Karpas-422 (cell line): ENCODE results near the gene MACROD2. TPM values are rescaled to one million over a fixed set of nuclear protein-coding genes. Genes with fewer than 3 reads are reported as not detected.

Source experiments
- DNase-seq: peaks from one replicate; pipeline ENCODE4 v3.0.0-alpha.2; 2015
- H2AFZ ChIP-seq: fragments of 200-600 bp; sonication (generic); 2 replicates; pipeline ENCODE4 v1.6.1; 2014; ENCODE audit warnings: antibody characterized with exemption, low read length, mixed read lengths
- H3K27ac ChIP-seq: fragments of 200-600 bp; sonication (generic); 2 replicates; pipeline ENCODE4 v1.5.1; 2014; ENCODE audit warnings: mild to moderate bottlenecking, low read length, moderate library complexity
- H3K27me3 ChIP-seq: fragments of 200-600 bp; sonication (generic); 2 replicates; pipeline ENCODE4 v1.6.1; 2014; ENCODE audit warnings: low read length, mixed read lengths
- H3K36me3 ChIP-seq: fragments of 200-600 bp; sonication (generic); 2 replicates; pipeline ENCODE4 v1.6.1; 2014; ENCODE audit warnings: low read length, mixed read lengths; ENCODE audit not compliant: insufficient read depth
- H3K4me1 ChIP-seq: fragments of 200-600 bp; sonication (generic); 2 replicates; pipeline ENCODE4 v1.6.1; 2014; ENCODE audit warnings: mild to moderate bottlenecking, low read length, mixed read lengths
- H3K4me2 ChIP-seq: fragments of 200-600 bp; sonication (generic); 2 replicates; pipeline ENCODE4 v1.6.1; 2014; ENCODE audit warnings: low read length, low read depth, mild to moderate bottlenecking; ENCODE audit not compliant: poor library complexity, severe bottlenecking
- H3K4me3 ChIP-seq: fragments of 200-600 bp; sonication (generic); 2 replicates; pipeline ENCODE4 v1.5.1; 2014; ENCODE audit warnings: mild to moderate bottlenecking, antibody characterized with exemption, low read length, mixed read lengths
- H3K79me2 ChIP-seq: fragments of 200-600 bp; sonication (generic); 2 replicates; pipeline ENCODE4 v1.6.1; 2014; ENCODE audit warnings: mild to moderate bottlenecking, low read length, mixed read lengths
- H3K9ac ChIP-seq: fragments of 200-600 bp; sonication (generic); 2 replicates; pipeline ENCODE4 v1.6.0; 2014; ENCODE audit warnings: low read length
- H3K9me2 ChIP-seq: fragments of 200-600 bp; sonication (generic), shearing (Covaris generic); replicated peaks from 2 replicates; pipeline ENCODE4 v1.6.0; 2014; ENCODE audit warnings: mild to moderate bottlenecking, low read length, moderate library complexity; ENCODE audit not compliant: insufficient read depth
- H3K9me3 ChIP-seq: fragments of 300-700, 200-600 bp; sonication (generic); 2 replicates; pipeline ENCODE4 v1.6.1; 2014; ENCODE audit warnings: low read length, mixed read lengths
- H4K20me1 ChIP-seq: fragments of 200-600 bp; sonication (generic); 2 replicates; pipeline ENCODE4 v1.6.1; 2014; ENCODE audit warnings: mild to moderate bottlenecking, antibody characterized with exemption, low read length, low read depth; ENCODE audit not compliant: insufficient read depth
- total RNA-seq: library from RNA; depleted of rRNA; stranded (reverse); fragments of >200 nt; shearing (Covaris generic); gene quantifications from 2 replicates; pipeline ENCODE4 v1.2.3, GENCODE V29; 2014; ENCODE audit warnings: low replicate concordance

MACROD2 gene
- total RNA-seq, 1 experiment from 2014 or later, result 0.15 TPM

DNA sequence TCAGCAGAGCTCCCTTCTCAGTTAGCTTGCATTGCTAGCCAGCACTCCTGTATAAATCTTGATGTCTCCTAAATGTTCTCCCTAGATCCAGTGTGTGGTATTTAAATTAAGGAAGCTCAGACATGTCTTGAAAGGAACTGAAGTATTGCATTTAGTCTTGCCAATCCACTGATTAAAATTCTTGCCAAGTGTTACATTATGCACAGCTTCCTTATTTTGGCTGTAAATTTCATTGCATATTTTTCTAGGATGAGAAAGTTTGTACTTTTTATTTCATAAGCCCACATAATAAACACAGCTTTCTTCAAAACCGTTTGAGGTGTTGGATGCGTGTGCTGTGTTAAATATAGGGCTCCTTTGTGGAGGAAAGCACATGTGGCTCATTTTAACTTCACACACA is 671.9 kb downstream of the MACROD2 start:
- Histone ChIP-seq H3K79me2 (no peaks in the 10 kb centered on the region), H3K27ac (no peak overlapping the region), H3K9me3 (no peaks in the 10 kb centered on the region; the same call in 1 of the 2 replicates), H3K4me1 (no peaks in the 10 kb centered on the region), H3K4me3 (no peak overlapping the region), H2AFZ (no peak overlapping the region), H3K4me2 (no peak overlapping the region), H4K20me1 (no peaks in the 10 kb centered on the region), H3K27me3 (no peaks in the 10 kb centered on the region), H3K9ac (no peak overlapping the region), H3K36me3 (no peaks in the 10 kb centered on the region), H3K9me2 (0 out of 2 replicates have a peak, but pooled peaks cover 2% of the 10 kb centered on the region)
- no peak for DNase-seq

- Histone ChIP-seq H3K9ac (no peak overlapping the region), H2AFZ (no peak overlapping the region), H3K9me3 (no peaks in the 10 kb centered on the region; the same call in 1 of the 2 replicates), H3K4me1 (no peaks in the 10 kb centered on the region), H3K4me2 (no peak overlapping the region), H3K36me3 (no peaks in the 10 kb centered on the region), H3K79me2 (no peaks in the 10 kb centered on the region), H3K4me3 (no peak overlapping the region), H3K27ac (no peak overlapping the region), H4K20me1 (no peaks in the 10 kb centered on the region), H3K9me2 (0 out of 2 replicates have a peak, but pooled peaks cover 3% of the 10 kb centered on the region), H3K27me3 (no peaks in the 10 kb centered on the region)
- DNase-seq, result no peak
Measured at GRCh38 chr20:14672066-14672465, 676.8 kb downstream of the MACROD2 start.

DNA sequence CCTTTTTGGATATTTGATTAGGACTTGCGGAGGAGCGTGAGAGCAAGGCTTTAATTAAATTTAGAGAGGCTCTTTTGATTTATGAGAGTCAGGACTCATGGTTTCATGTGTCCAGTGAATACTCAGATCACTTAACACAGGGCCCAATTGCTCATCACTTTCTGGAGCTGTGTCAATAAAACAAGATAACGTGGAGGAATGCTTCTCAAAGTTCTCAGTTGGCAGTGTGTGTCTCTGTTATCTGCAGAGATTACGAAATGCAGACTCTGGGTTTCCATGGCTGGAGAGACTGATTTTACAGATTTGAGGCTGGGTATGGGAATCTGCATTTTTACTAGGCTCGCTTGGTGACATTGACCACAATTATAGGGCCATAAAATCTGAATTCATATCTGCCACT is 677.8 kb downstream of the MACROD2 start:
- H3K9me2 ChIP-seq, result 0 out of 2 replicates have a peak, but pooled peaks cover 3% of the 10 kb centered on the region
- H2AFZ ChIP-seq, result no peak overlapping the region
- no peak overlapping the region for H3K9ac ChIP-seq
- no peak overlapping the region for H3K4me3 ChIP-seq
- H3K27ac ChIP-seq, result no peak overlapping the region
- no peaks in the 10 kb centered on the region for H4K20me1 ChIP-seq
- H3K27me3 ChIP-seq, result no peaks in the 10 kb centered on the region
- no peak overlapping the region for H3K4me2 ChIP-seq
- no peak for DNase-seq
- no peaks in the 10 kb centered on the region for H3K79me2 ChIP-seq
- H3K4me1 ChIP-seq, result no peaks in the 10 kb centered on the region
- no peaks in the 10 kb centered on the region; the same call in 1 of the 2 replicates for H3K9me3 ChIP-seq
- no peaks in the 10 kb centered on the region for H3K36me3 ChIP-seq

GRCh38 chr20:14677455-14677854 is 682.1 kb downstream of the MACROD2 start:
- H4K20me1 ChIP-seq, result no peaks in the 10 kb centered on the region
- no peaks in the 10 kb centered on the region for H3K79me2 ChIP-seq
- no peak overlapping the region for H3K27ac ChIP-seq
- DNase-seq, result no peak
- no peak overlapping the region for H3K4me2 ChIP-seq
- no peaks in the 10 kb centered on the region for H3K9me2 ChIP-seq
- no peaks in the 10 kb centered on the region for H3K36me3 ChIP-seq
- no peak overlapping the region for H3K4me3 ChIP-seq
- H3K4me1 ChIP-seq, result no peaks in the 10 kb centered on the region
- no peaks in the 10 kb centered on the region for H3K9me3 ChIP-seq
- H3K27me3 ChIP-seq, result no peaks in the 10 kb centered on the region
- no peak overlapping the region for H2AFZ ChIP-seq
- no peak overlapping the region for H3K9ac ChIP-seq

DNA sequence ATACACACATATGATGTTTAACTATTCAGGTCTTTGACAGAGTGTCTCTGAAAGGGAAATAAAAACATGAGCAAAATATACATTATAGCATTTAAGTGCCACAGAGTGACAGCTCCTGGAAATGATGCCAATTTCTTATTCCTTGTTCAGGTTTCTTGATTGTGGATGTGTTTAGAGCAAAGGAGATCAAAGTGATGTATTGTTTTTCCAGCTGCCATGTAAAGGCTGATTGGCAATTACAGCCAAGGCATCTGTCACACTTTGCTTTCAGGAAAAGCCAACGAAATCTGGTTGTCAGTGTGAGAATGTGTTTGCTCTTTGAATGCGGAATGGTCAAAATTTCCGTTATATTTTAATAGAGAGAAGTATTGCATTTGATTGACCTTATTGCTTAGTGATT is 689.9 kb downstream of the MACROD2 start:
- Histone ChIP-seq H3K27ac (no peak overlapping the region), H3K4me3 (no peak overlapping the region), H3K9me2 (no peaks in the 10 kb centered on the region)

GRCh38 chr20:14687313-14687712 is 692.0 kb downstream of the MACROD2 start:
- H3K4me3 ChIP-seq, result no peak overlapping the region
- no peaks in the 10 kb centered on the region for H4K20me1 ChIP-seq

More for the DNA sequence above, 689.9 kb downstream of the MACROD2 start:
- Histone ChIP-seq H3K27me3 (no peaks in the 10 kb centered on the region), H3K79me2 (no peaks in the 10 kb centered on the region), H3K9ac (no peak overlapping the region), H3K36me3 (no peaks in the 10 kb centered on the region), H3K4me2 (no peak overlapping the region), H2AFZ (no peak overlapping the region), H3K4me1 (no peaks in the 10 kb centered on the region), H3K9me3 (no peaks in the 10 kb centered on the region), H4K20me1 (no peaks in the 10 kb centered on the region)
- DNase-seq, result no peak

DNA sequence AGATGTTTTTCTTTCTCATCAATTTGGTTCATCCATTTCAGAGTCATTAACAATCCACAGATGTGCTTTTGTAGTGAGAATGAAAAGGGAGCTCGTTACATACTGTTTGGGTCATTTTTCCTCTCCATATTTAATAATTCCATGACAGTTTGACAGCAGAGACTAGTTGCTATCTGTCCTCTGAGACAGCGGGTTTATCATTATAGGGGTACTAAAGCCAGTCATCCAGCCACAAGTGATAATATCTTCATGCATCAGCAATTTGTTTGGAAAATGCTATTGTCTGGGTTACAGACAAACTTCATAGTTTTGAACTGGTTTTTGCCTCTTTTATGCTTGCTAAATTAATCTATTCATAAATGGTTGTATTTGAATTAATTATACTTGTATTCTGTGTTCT is 692.7 kb downstream of the MACROD2 start:
- Histone ChIP-seq H3K9me2 (no peaks in the 10 kb centered on the region), H3K79me2 (no peaks in the 10 kb centered on the region), H4K20me1 (no peaks in the 10 kb centered on the region), H3K4me1 (no peaks in the 10 kb centered on the region), H3K27me3 (no peaks in the 10 kb centered on the region), H3K36me3 (no peaks in the 10 kb centered on the region), H3K27ac (no peak overlapping the region), H3K4me2 (no peak overlapping the region), H3K9me3 (no peaks in the 10 kb centered on the region), H2AFZ (no peak overlapping the region), H3K4me3 (no peak overlapping the region), H3K9ac (no peak overlapping the region)
- no peak for DNase-seq

More at GRCh38 chr20:14687313-14687712, 692.0 kb downstream of the MACROD2 start:
- Histone ChIP-seq H3K36me3 (no peaks in the 10 kb centered on the region), H3K4me2 (no peak overlapping the region), H3K4me1 (no peaks in the 10 kb centered on the region), H3K9ac (no peak overlapping the region), H3K9me2 (no peaks in the 10 kb centered on the region), H3K79me2 (no peaks in the 10 kb centered on the region), H3K9me3 (no peaks in the 10 kb centered on the region), H3K27ac (no peak overlapping the region), H2AFZ (no peak overlapping the region), H3K27me3 (no peaks in the 10 kb centered on the region)
- DNase-seq, result no peak

GRCh38 chr20:14691994-14692393 is 696.7 kb downstream of the MACROD2 start:
- H3K9me3 ChIP-seq, result no peaks in the 10 kb centered on the region
- H3K4me3 ChIP-seq, result no peak overlapping the region
- no peaks in the 10 kb centered on the region for H3K36me3 ChIP-seq
- no peaks in the 10 kb centered on the region for H3K9me2 ChIP-seq
- no peak for DNase-seq
- H3K79me2 ChIP-seq, result no peaks in the 10 kb centered on the region
- H3K27ac ChIP-seq, result no peak overlapping the region
- no peak overlapping the region for H2AFZ ChIP-seq
- no peak overlapping the region for H3K4me2 ChIP-seq
- no peaks in the 10 kb centered on the region for H3K27me3 ChIP-seq
- H3K4me1 ChIP-seq, result no peaks in the 10 kb centered on the region
- no peaks in the 10 kb centered on the region for H4K20me1 ChIP-seq
- H3K9ac ChIP-seq, result no peak overlapping the region

GRCh38 chr20:14696478-14696877 is 701.2 kb downstream of the MACROD2 start:
- no peaks in the 10 kb centered on the region for H4K20me1 ChIP-seq
- DNase-seq, result no peak
- no peaks in the 10 kb centered on the region for H3K27me3 ChIP-seq
- no peaks in the 10 kb centered on the region for H3K36me3 ChIP-seq
- H3K4me3 ChIP-seq, result no peak overlapping the region
- H3K4me1 ChIP-seq, result no peaks in the 10 kb centered on the region
- no peak overlapping the region for H3K27ac ChIP-seq
- H3K4me2 ChIP-seq, result no peak overlapping the region
- H3K9me3 ChIP-seq, result no peaks in the 10 kb centered on the region
- H3K9ac ChIP-seq, result no peak overlapping the region
- H3K9me2 ChIP-seq, result no peaks in the 10 kb centered on the region
- H3K79me2 ChIP-seq, result no peaks in the 10 kb centered on the region
- no peak overlapping the region for H2AFZ ChIP-seq
